ENCODE results near the gene EVC. TPM values are rescaled to one million over a fixed set of nuclear protein-coding genes. Genes with fewer than 3 reads are reported as not detected.

EVC gene
- polyA plus RNA-seq, 3 donors: 4.0 to 6.2 (median 4.0) TPM

DNA sequence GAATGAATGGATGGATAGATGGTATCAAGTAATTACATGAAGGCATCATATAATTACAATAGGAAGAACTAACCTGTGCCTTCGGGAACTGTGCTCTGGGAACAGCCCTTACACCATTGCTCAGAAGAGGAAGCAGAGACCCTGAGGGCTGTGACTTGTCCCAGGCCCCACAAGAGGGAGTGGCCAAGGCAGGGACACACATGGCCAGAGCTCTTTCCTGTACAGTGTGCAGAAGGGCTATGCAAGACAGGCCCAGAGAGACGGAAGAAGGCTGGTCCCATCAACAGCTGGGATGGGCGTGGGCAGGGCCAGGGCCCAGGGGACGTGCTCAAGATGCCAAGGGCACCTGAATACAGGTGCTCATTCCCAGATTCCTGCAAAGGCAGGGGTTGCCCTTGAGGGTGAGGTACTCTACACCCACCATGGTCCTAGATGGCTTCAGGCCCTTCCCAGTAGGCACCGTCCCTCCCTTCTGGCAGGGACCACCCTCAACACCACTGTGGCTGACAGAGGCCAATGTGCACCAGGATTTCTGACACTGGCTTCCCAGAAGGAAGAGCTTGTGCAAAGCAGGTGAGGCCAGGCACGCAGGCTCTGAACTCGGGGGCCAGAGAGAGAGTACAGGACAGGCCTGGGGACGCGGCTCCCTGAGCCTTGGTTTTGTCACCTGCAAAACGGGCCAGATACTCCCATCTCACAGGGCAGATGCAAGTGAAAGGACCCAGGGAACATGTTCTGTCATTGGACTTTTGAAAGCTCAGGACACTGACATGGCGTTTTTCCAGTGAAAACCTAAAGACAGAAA is 4.3 kb upstream of the EVC start:
- whole genome bisulfite sequencing, 3 donors: 84 to 95% (median 87%) methylated on average over 11 of the region's 11 CpGs
- H3K27ac ChIP-seq (ENCODE audit: low read depth, low read length): no peak overlapping the region

DNA sequence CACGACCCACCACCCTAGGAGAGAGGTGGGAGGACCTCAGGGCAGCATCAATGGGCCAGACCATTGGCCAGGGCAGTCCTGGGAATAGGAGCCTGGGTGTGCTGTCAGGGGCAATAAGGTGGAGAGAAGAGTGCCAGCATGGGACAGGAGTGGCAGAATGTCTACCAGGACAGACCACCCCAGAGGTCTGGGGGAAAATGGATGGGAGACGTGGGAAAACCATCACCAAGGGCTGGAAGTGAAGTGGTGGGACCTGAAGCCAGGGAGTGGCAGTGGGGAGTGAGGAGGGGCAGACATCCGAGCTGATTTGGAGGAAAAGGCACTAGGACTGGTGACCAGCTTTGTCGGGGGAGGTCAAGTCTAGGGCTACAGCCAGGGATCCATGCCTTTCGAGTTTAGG is 3.6 kb upstream of the EVC start:
- H3K27ac ChIP-seq (ENCODE audit: low read depth, low read length): no peak overlapping the region
- 41 to 54% (median 47%) methylated on average over 5 of the region's 5 CpGs for WGBS, 3 donors

DNA sequence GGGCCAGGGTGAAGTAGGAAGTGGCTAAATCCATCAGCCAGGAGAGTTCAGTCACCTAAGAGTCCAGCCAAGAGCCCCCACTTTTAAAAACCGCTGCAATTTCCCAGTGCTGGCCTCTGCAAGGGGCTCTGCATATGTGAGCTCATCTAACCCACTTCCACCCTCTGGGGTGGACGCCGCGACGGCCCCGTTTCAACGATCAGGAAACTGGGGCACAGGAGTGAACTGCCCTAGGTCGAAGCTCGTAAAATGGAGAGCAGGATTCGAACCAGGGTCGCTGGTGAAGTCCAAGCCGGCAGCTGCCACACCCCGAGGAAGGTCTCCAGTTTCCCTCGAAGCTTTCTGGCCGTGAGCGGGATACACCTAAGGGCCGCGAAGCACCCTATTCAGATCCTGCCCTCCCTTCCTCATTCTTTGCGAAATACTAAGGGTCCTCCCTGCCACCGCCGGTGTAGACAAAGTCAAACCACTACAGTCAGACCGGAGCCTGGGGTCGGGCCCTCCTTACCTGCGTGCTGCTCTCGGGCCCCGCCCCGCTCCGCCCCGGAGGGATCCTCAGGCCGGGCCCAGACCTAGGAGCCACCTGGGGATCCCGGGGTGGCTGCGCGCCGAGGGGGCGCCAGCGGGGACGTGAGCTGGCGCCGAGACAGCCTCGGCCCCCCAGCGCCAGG is 3.1 kb upstream of the EVC start:
- WGBS, 3 donors: 1 to 6% (median 2%) methylated on average over 38 to 41 of the region's 41 CpGs

DNA sequence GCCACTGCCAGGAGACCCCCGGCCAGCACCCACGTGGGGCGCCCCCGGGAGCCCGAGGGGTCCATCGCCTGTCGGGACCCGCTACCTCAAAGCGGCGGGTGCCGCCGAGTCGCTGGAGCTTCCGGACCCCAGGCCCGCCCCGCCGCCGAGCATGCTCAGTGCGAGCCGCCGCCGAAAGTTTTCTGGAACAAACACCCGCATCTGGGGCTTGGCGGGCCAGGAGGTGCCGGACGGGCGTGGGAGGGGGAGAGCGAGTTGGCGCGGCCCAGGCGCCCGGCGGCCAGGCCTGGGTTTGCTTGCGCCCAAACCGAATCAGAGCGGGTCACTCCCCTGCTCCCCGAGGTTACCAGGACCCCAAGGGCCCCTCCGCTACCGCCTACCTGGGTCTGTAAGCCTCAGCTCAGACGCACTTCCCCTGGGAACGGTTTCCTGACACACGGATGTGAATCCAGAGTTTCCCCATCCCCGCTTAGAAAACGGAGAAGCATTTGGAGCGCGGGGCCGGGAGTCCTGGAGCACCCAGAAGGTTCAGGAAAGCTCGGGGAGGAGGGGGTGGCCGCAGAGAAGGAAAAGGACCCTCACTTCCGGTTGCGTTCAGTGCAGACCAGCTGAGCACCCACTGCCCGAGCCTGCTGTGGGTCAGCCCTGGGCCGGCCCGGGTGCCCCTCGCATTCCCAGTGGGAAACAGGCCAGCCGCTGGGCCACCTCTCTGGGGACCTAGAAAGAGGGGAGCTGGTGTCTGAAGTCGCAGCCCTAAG is 2.4 kb upstream of the EVC start, which contains the start of gene EVC2:
TSS of gene EVC2 (minus strand) at position 111 of the 758 bp plus-strand sequence. CDS start at position 65, 46 bp downstream.
- WGBS, 3 donors: 10 to 24% (median 11%) methylated on average over 48 to 57 of the region's 57 CpGs
- no peak within 1 kb of the TSS for H3K27ac ChIP-seq (ENCODE audit: low read depth, low read length)

More for the DNA sequence above, 3.1 kb upstream of the EVC start:
- H3K27ac ChIP-seq (ENCODE audit: low read depth, low read length): no peak overlapping the region

DNA sequence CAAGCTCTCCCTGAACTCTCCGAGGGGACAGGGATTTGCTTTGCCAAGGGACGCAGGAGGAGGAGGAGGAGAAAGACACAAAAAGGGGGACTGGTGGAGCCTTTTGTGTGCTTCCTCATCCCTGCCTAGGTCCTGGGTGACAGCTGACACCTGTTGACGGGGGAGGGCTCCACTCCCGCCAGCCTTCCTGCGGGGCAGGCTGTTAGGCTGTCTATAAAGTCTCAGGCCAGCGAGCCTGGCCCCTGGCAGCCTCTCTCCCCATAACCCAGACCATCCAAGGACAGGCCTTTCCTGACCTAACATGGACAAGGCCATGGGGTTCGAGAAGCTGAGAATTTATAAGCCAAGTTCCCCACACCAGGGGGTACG is 1.8 kb upstream of the EVC start:
- 68 to 75% (median 72%) methylated on average over 8 of the region's 8 CpGs for WGBS, 3 donors
- H3K27ac ChIP-seq (ENCODE audit: low read depth, low read length): no peak overlapping the region

DNA sequence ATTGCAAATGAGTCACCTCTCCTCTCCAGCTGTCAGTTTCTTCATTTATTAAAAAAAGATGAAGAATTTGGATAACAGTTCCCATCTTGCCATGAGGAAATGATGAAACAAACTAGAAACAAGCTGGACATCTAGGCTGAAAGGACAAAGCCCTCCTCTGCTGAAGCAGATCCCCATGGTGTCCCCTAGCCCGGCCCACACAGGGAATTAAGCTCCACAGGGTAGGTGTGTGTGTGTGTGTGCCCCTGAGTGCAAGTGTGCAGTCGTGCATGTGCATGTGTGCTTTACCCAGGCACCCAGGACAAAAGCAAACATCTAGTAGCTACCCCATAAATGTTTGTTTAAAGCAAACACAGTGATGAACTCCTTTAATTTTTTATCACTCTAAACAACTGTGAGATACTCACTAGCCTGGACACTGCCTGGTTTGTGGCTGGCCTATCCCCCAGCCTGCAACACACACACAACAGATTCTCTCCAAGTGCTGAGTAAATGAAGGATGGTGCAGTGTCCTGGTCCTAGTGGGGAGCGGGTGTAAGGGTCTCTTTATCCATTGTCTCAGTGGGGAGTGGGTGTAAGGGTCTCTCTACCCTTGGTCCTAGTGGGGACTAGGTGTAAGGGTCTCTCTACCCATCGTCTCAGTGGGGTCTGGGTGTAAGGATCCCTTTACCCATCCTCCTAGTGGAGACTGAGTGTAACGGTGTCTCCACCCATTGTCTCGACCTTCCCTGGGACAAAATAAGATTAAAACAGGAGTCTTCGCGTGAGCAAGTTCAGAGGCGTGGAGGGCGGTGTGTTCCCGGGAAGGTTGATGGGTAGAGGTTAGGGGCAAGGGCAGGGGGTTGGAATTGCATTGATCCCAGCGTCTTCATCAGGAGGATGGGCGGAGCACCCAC is 688 bp upstream of the EVC start:
- H3K27ac ChIP-seq (ENCODE audit: low read depth, low read length): peak overlapping the region; percentile 57
- WGBS, 3 donors: 12 to 24% (median 16%) methylated on average over 13 of the region's 13 CpGs

DNA sequence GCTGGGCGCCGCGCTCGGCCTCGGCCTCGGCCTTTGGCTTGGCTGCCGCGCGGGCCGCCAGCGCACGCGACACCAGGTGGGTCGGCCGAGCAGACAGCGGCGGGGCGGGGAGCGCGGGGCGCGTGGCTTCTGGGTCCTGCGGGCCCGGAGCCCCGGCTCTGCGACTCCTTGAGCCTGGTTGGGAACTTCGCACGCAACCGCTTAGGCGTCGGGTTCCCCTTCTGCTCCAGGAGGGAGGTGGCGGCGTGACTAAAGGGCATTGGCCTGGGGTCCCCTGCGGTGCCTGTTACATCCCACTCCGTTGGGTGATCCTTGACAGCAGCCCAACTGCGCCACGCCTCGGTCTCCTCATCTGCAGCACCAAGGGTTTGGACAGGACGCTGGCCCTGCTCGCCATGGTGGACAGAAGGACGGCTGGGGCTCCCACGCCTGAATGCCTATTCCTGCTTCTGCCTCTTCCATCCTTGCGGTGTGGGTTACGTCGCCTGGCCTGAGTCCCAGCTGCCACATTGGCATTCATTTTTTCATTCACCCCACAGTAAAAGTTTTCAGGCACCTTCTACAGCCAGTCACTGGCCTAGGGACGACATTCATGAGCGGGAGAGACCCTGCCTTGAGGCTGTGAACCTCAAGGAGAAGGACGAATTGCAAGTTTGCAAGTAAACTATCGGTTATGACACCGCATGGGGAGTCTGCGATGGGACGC is 631 bp downstream of the EVC start:
- H3K27ac ChIP-seq (ENCODE audit: low read depth, low read length): no peak overlapping the region
- 15 to 20% (median 17%) methylated on average over 45 to 52 of the region's 52 CpGs for WGBS, 3 donors

DNA sequence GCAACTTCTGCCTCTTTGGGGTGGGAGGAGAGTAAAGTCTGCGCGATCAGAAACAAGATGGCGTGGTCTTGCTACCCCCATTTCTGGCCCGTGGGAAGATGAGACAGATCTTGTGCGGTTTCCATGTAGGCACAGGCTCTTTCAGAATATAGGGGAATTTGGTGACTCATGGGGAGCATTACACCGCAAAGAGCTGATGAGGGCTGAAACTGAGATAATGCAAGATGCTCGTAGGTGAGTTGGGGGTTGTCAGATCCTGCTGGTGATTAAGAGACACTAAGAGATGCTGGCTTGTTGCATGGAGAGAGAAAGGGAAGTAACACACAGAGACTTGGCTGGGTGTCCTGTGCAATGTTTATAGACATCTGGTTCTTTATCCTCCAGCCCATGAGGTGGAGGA is 1.5 kb downstream of the EVC start:
- WGBS, 3 donors: 89 to 98% (median 90%) methylated on average over 7 of the region's 7 CpGs
- H3K27ac ChIP-seq (ENCODE audit: low read depth, low read length): no peak overlapping the region

DNA sequence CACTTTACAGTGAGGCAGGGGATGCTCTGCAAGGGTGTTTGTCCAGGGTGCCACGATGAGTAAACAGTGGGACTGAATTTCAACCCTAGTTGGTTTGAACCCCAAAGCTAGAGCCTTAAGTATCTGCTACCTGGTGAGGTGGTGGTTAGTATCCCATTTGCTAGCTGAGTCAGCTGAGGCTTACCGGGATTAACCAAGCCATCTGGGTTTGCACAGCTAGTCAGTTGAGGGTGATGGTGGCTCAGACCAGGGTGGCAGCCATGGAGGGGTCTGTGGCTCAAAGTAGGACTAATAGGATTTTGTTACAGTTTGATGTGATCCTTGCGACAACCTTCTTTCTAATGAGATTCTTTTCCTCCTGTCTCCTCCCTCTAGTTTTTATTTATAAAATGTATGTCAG is 1.9 kb downstream of the EVC start:
- no peak overlapping the region for H3K27ac ChIP-seq (ENCODE audit: low read depth, low read length)
- 94 to 98% (median 95%) methylated on average over 3 of the region's 3 CpGs for WGBS, 3 donors

DNA sequence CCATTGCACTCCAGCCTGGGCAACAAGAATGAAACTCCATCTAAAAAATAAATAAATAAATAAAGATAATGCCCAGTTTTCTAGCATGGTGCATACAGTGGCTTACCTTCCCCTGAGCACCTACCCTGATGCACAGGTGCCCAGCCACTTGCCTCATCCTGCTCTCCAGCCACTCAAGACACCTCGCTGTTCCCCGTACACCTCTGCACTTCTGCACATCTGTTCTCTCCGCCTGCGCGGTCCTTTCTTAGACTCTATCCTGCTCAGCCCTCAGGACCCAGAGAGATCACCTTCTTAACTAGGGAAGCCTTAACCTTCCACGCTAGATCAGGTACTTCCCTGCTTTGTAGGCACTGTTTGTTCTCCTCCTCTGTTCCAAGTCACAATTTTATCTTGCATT is 2.9 kb downstream of the EVC start:
- WGBS, 3 donors: 83 to 91% (median 89%) methylated on average over 6 of the region's 6 CpGs
- H3K27ac ChIP-seq (ENCODE audit: low read depth, low read length): no peak overlapping the region

DNA sequence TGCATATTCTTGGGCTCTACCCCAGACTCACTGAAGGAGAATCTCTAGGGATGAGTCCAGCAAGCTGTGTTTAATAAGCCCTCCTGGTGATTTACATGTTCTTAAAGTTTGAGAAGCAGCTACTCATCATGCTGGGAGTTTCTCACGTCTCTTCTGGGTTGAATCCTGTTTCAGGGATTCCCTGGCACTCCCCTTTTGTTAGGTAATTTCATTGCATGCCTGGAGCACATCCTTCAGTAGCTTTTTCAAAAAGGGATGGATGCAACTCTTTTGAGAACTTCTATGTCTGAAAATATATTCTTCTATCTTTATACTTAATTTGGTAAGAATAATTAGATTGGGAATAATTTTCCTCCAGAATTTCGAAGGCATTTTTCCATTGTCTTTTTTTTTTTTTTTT is 4.4 kb downstream of the EVC start:
- no peak overlapping the region for H3K27ac ChIP-seq (ENCODE audit: low read depth, low read length)

DNA sequence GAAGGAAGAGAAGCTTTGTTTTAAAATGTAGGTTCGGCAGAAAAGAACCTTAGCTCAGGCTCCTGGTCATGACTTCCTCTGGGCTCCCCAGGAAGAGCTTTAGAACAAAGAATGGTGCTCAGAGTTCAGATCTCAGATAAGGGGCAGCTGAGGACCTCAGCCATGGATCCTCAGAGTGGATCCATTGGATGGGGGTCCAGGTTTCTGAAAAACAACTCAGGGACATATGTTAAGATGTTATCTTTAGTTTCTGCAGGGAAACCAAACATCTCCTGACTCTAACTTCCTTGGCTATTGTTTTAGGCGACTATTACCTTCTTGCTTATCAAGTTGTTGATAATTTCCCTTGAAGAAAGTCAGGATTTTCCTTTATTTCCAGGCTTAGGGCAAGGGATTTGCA is 5.4 kb downstream of the EVC start:
- 70 to 78% (median 72%) methylated on average over 2 of the region's 2 CpGs for WGBS, 3 donors
- no peak overlapping the region for H3K27ac ChIP-seq (ENCODE audit: low read depth, low read length)

More for the DNA sequence above, 4.4 kb downstream of the EVC start:
- 61 to 71% (median 67%) methylated on average over 2 of the region's 2 CpGs for WGBS, 3 donors

DNA sequence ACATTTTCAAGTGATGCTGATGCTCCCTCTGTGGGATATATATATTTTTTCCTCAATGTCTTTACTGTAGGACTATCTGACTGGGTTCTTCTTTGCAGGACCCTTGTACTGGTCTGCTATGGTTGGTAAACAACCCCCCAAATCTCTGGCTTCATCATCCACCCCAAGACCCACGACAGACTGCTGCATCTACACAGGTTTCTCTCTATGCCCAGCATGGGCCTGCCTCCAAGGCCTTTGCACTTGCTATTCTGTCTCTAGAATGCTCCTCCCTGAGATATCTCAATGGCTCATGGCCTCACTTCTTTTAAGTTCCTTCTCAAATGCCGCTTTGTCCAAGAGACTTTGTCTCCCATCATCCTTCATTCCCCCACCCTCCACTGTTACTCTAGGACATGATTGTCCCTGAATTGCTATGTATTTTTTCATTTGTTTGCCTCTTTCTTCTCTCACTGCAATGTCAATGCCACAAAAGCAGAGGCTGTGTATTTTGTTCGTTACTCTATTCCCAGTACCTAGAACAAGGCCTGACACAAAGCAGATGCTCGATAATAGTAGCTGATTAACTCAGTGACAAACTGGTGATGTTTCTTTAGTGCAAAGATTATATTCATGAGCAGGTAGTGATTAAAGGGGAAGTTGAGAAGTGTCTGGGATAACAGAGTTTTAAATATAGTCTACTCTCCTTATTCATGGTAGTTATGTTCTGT is 6.6 kb downstream of the EVC start:
- WGBS, 3 donors: 85 to 91% (median 89%) methylated on average over 4 of the region's 4 CpGs
- H3K27ac ChIP-seq (ENCODE audit: low read depth, low read length): no peak overlapping the region

DNA sequence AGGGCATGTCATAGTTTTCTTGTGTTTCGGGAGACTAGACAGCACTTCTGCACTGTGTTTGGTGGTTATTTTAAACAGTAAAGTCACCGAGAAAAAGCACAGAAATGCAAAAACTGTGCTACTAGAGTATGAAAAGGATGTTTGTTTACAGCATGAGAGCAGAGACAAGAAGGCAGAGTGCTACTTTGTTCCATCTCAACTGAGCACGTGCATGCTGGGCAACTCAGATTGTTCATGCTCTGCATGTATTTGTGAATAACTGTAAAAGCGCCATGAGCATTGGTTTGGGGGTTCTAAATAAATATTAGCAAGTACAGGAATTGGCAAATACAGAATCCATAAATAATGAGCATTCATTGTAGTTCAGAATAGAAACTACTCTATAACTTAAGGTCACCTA is 7.4 kb downstream of the EVC start:
- 86% methylated on average over 4 of the region's 4 CpGs for WGBS, 3 donors
- no peak overlapping the region for H3K27ac ChIP-seq (ENCODE audit: low read depth, low read length)

DNA sequence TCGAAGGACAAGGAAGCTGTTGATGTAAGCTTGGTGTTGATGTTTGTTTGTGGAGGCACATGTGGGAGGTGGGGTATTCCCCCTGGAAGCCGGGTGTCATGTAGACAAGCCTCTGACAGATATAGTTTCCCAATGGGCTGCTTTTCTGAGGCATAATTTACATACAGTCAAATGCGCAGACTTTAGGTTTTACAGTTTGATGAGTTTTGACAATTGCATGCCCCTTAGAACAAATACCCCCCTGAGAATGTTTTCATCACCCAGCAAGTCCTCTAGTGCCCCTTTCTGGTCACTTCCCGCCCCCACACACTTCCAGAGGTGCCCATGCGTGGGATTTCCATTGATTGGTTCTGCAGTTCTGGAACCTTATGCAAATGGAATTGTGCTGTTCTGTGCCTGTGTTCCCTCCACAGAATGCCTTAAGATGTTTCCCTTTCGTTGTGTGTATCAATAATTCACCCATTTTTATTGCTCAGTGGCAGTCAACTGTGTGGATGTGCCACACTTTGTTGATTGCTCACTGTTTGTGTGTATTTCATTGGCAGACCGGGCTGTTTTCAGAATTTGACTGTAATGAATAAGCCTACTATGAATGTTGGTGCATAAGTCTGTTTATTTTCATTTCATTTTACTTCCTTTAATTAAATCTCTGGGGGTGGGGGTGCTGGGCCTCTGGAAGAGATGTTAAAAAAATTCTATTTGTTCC is 8.5 kb downstream of the EVC start:
- no peak overlapping the region for H3K27ac ChIP-seq (ENCODE audit: low read depth, low read length)
- 82 to 86% (median 83%) methylated on average over 7 of the region's 7 CpGs for WGBS, 3 donors

DNA sequence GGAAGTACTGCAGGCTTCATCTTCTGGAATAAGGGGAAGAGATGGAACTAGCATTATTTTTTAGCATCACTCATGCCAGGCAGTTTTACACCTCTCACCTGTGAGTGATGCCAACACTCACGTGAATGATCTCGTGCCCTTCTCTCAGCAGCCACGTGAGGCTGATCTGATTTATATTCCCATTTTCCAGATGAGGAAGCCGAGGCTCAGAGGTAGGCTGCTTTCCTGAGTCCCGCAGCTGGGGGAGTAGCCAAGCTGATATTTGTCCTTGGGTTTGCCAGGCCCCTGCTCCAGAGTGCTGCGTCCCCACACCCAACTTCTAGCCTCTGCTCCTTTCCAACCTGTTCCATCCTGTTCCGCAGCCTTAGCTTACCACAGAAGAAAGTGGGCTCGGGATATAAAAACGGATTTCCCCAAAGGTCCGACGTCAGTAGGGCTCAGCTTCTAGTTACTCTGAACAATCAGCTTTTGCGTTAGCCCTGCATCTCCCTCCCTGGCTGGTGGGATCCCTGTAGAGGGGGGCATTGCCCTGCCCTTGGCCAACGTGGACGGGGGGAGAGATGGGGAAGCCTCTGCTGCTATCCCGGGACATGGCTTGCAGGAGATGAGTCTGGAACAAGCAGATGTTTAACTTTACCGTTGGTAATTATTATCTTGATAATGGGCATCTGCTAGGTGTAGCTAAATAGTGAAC is 9.3 kb downstream of the EVC start:
- H3K27ac ChIP-seq (ENCODE audit: low read depth, low read length): no peak overlapping the region
- 82 to 89% (median 85%) methylated on average over 16 of the region's 16 CpGs for WGBS, 3 donors

Measured in adipose tissue (tissue), 3 donors.